A673 (cell line): ENCODE data around the gene STARD3.

Source experiments
- EZH2 ChIP-seq: fragments of 200-600 bp; sonication (generic); IDR thresholded peaks from 2 replicates; pipeline ENCODE4 v1.6.1; 2017; ENCODE audit warnings: borderline replicate concordance, low read depth, mild to moderate bottlenecking, mixed read lengths, antibody characterized with exemption, low read length; ENCODE audit not compliant: poor library complexity, severe bottlenecking
- TF ChIP-seq, protein P1 (sequence below): fragments of 300-800, 200-600 bp; sonication (generic); conservative IDR thresholded peaks from 2 replicates; pipeline ENCODE4 v1.5.1; 2017; ENCODE audit warnings: low read depth, mild to moderate bottlenecking, antibody characterized with exemption, low read length, moderate library complexity, mixed read lengths

DNA sequence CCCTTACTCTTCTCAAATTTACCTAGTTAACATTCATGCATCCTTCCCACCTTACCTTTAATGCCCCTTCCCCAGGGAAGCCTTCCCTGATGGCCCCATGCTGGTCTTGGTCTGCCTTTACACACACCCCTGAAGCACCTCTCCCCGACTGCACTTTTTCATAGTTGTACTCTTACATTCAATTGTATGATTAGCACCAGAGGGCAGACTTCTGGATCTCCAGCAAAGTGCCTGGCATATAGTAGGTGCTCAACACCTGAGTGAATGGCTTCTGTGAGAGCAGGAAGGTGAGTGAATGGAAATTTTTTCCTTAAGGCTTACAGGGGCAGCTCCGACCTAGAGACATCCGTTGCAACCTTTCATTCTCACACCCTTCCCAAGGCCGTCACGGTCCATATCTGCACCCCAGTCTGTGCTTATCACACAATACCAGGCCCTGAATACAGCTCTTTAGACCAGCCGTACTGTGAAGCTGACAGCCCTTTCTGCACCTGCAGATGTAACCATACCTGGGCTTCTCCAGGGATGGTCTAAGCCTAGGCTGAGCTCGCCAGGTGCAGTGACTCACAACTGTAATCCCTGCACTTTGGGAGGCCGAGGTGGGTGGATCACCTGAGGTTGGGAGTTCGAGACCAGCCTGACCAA, 46.5 kb downstream of the STARD3 start:
- TF ChIP-seq, protein P1, sequence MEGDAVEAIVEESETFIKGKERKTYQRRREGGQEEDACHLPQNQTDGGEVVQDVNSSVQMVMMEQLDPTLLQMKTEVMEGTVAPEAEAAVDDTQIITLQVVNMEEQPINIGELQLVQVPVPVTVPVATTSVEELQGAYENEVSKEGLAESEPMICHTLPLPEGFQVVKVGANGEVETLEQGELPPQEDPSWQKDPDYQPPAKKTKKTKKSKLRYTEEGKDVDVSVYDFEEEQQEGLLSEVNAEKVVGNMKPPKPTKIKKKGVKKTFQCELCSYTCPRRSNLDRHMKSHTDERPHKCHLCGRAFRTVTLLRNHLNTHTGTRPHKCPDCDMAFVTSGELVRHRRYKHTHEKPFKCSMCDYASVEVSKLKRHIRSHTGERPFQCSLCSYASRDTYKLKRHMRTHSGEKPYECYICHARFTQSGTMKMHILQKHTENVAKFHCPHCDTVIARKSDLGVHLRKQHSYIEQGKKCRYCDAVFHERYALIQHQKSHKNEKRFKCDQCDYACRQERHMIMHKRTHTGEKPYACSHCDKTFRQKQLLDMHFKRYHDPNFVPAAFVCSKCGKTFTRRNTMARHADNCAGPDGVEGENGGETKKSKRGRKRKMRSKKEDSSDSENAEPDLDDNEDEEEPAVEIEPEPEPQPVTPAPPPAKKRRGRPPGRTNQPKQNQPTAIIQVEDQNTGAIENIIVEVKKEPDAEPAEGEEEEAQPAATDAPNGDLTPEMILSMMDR, result no peak
- no peak for TF ChIP-seq EZH2
